LNCaP clone FGC (cell line): ENCODE measurements around the gene SERPINB5.
A peak's percentile ranks its signal among the peaks of the same experiment; 100 is the strongest.

Experiments used
- DNase-seq: peaks from one replicate; pipeline ENCODE4 v3.0.0-alpha.2; 2011; ENCODE audit warnings: low read depth
- H3K4me3 ChIP-seq: 2 replicates; pipeline ENCODE4 v1.5.1; 2011; ENCODE audit warnings: mild to moderate bottlenecking, low read depth, low read length, control low read depth
- CTCF ChIP-seq: IDR thresholded peaks from 2 replicates; pipeline ENCODE4 v1.5.1; 2012; ENCODE audit warnings: mild to moderate bottlenecking; ENCODE audit not compliant: control insufficient read depth, insufficient read depth; ENCODE audit errors: extremely low read depth

Gene SERPINB5

DNA sequence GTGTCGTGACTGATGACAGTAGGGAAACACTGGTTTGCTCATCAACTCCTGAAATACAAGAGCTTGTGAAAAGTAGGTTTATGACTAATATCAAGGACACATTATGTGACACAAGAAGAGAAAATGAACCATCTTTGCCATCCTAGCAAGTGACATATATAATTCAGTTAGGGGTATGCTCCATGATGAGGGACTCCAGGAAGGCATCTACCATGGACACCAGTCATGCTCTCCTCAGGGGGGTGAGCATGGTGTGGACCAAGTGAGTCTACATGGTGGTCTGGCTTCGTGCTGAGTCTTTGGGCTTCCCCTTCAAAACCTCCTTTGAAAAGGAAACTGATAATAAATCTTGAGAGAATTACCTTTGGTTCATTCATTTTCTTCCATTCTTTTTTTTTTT lies 11.7 kb upstream of the SERPINB5 start:
- no peak for DNase-seq
- no peak for TF ChIP-seq CTCF

DNA sequence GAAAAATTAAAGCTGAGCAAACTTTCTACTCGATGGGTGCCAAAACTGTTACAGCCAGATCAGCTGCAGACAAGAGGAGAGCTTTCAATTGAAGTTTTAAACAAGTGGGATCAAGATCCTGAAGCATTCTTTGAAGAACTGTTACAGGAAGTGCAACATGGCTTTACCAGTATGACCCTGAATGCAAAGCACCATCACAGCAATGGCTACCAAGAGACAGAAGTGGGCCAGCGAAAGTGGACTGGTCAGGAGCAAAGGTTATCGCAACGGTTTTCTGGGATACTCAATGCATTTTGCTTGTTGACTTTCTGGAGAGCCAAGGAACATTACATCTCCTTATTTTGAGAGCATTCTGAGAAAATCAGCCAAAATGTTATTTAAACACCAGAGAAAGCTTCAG lies 9.1 kb upstream of the SERPINB5 start:
- TF ChIP-seq CTCF: no peak
- DNase-seq: no peak
- H3K4me3 ChIP-seq: no peak overlapping the region

More for the DNA sequence above, 11.7 kb upstream of the SERPINB5 start:
- no peak overlapping the region for H3K4me3 ChIP-seq

GRCh38 chr18:63468575-63468974 lies 8.2 kb upstream of the SERPINB5 start:
- H3K4me3 ChIP-seq: no peak overlapping the region
- TF ChIP-seq CTCF: no peak
- DNase-seq: no peak

DNA sequence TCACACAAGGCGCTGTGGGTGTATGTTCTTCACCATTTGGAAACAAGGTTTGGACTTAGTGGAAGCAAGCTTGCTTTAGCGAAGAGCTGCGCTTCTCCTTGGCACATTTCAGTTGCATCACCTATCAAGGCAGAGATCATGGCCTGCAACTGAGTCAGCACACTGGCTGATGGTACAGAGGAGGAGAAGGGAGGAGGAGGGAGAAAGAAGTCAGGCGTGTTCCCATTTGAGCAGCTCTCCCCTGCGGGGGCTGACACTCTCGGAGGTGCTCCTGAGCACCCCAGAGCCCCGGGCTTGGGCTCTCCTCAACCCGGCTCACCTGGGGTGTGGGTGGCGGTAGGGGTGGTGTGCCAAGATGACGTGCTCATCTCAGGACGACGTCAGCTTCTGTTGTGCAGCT lies 6.0 kb upstream of the SERPINB5 start:
- no peak for TF ChIP-seq CTCF
- no peak for DNase-seq
- H3K4me3 ChIP-seq: no peak overlapping the region

DNA sequence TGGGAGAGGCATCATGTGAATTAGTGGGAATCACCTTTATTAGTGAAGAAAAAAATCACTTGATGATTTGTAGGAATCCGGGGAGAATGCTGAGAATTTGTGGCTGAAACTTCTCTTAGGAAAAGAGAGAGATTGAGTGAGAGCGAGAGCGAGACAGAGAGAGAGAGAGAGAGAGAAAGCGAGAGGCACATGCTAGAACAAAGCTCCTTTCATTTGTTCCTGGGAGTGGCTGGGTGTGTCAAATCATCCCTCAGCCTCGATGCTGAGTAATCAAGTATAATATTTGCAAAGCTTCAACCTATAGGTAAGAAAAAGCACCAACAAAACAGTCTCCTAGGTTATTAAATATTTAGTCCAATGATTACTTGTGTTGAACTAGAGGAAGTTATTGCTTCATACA lies 4.4 kb upstream of the SERPINB5 start:
- TF ChIP-seq CTCF: no peak
- H3K4me3 ChIP-seq: no peak overlapping the region
- no peak for DNase-seq

DNA sequence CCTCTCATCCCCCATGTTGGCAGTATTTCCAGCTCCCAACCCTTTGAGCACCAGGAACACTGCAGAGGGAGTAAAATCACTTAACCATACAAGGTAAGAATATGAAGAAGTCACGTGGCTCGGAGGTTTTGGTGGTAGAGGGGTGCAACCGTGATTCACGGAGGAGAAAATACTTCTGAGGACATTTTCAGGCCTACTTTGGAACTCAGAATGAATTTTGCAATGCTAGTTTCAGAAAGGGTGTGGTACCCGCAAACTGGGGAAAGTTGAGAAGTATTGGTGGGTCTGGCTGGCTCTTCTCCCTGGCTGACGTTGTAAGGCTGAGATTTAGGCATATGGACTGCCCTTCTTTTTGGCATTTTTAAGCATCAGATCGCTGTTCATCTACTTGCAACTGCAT lies 442 bp downstream of the SERPINB5 start:
- no peak for DNase-seq
- no peak for TF ChIP-seq CTCF
- peak overlapping the region; percentile 38 for H3K4me3 ChIP-seq

DNA sequence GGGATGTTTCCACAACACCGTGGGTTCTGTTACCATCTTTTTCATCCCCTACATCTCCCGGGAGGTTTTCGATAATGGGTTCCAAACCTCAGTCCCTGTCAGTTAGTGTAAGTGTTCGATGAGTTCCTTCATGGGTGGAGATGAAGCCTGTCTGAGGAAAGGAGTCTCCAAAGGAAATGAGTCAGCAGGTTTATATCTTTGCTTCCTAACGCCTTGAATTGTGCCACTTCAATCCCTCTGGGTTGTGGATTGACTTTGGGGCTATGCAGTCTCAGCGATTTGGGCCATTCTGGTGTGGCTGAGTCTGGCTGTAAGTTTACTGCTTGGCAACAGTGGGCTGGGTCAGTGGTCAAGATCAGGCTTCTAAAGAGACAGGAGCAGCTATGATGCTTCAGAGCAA lies 1.2 kb downstream of the SERPINB5 start:
- no peak for TF ChIP-seq CTCF
- no peak overlapping the region for H3K4me3 ChIP-seq
- no peak for DNase-seq
